Neuronal stem cell (in vitro differentiated cells): ENCODE data around the gene LRP1B.
"Not testable (repeated sequence)": the region's sequence is repeated elsewhere in the genome, so short reads cannot be mapped to it uniquely, and the experiment has no call there.

Source experiments
- DNase-seq: peaks from one replicate; pipeline ENCODE4 v3.0.0-alpha.2; 2013; ENCODE audit warnings: low spot score
- H2AFZ ChIP-seq: one replicate; pipeline ENCODE4 v1.6.1; 2013; ENCODE audit warnings: mild to moderate bottlenecking, low read length, inconsistent platforms
- H2AK5ac ChIP-seq: 2 replicates; pipeline ENCODE4 v1.6.1; 2013; ENCODE audit warnings: low read depth, mild to moderate bottlenecking, inconsistent platforms, low read length, moderate library complexity, mixed read lengths
- H2BK120ac ChIP-seq: 2 replicates; pipeline ENCODE4 v1.6.1; 2013; ENCODE audit warnings: low read depth, mild to moderate bottlenecking, inconsistent platforms, low read length, moderate library complexity, mixed read lengths
- H2BK12ac ChIP-seq: one replicate; pipeline ENCODE4 v1.6.1; 2013; ENCODE audit warnings: low read length, inconsistent platforms
- H2BK15ac ChIP-seq: 2 replicates; pipeline ENCODE4 v1.6.1; 2013; ENCODE audit warnings: mild to moderate bottlenecking, low read length, inconsistent platforms, mixed read lengths
- H2BK5ac ChIP-seq: one replicate; pipeline ENCODE4 v1.6.1; 2013; ENCODE audit warnings: inconsistent platforms, mild to moderate bottlenecking, low read length, moderate library complexity
- H3K14ac ChIP-seq: one replicate; pipeline ENCODE4 v1.6.1; 2013; ENCODE audit warnings: low read length, inconsistent platforms
- H3K18ac ChIP-seq: 2 replicates; pipeline ENCODE4 v1.6.1; 2013; ENCODE audit warnings: low read length, inconsistent platforms
- H3K23ac ChIP-seq: 2 replicates; pipeline ENCODE4 v1.6.1; 2013; ENCODE audit warnings: low read depth, mild to moderate bottlenecking, mixed read lengths, low read length, inconsistent platforms; ENCODE audit not compliant: poor library complexity
- H3K27ac ChIP-seq: replicated peaks from 3 replicates; pipeline ENCODE4 v1.5.1; 2013; ENCODE audit warnings: low read length, inconsistent platforms
- H3K27me3 ChIP-seq, 3 experiments: 2 replicates each; pipeline ENCODE4 v1.6.1; 2013; ENCODE audit warnings: low read length in 3 of 3, mild to moderate bottlenecking in 2 of 3, inconsistent platforms in 1 of 3, low read depth in 1 of 3, mixed read lengths in 1 of 3, moderate library complexity in 1 of 3; ENCODE audit not compliant: control insufficient read depth in 3 of 3, insufficient read depth in 3 of 3
- H3K36me3 ChIP-seq, 2 donors: replicated peaks in 1 of 2; 2 replicates each; pipeline ENCODE4 v1.6.1; 2013; ENCODE audit warnings: low read length in 2 of 2; ENCODE audit not compliant: control insufficient read depth in 2 of 2, insufficient read depth in 2 of 2
- H3K4ac ChIP-seq: 2 replicates; pipeline ENCODE4 v1.6.1; 2013; ENCODE audit warnings: inconsistent platforms, mild to moderate bottlenecking, low read length, moderate library complexity
- H3K4me1 ChIP-seq, 2 donors: 1 replicate in 1 of 2; 2 replicates in 1 of 2; pipeline ENCODE4 v1.6.1; 2013; ENCODE audit warnings: low read length in 2 of 2, low read depth in 1 of 2; ENCODE audit not compliant: control insufficient read depth in 2 of 2, insufficient read depth in 1 of 2
- H3K4me2 ChIP-seq: one replicate; pipeline ENCODE4 v1.6.1; 2013; ENCODE audit warnings: mild to moderate bottlenecking, low read length, inconsistent platforms; ENCODE audit not compliant: insufficient read depth, poor library complexity, severe bottlenecking
- H3K4me3 ChIP-seq, 2 donors: 2 replicates each; pipeline ENCODE4 v1.5.1; 2013; ENCODE audit warnings: low read length in 2 of 2, mild to moderate bottlenecking in 2 of 2, inconsistent platforms in 1 of 2, moderate library complexity in 1 of 2
- H3K79me1 ChIP-seq: one replicate; pipeline ENCODE4 v1.6.1; 2013; ENCODE audit warnings: low read depth, mild to moderate bottlenecking, inconsistent platforms, low read length, moderate library complexity
- H3K9ac ChIP-seq: one replicate; pipeline ENCODE4 v1.6.1; 2013; ENCODE audit warnings: mild to moderate bottlenecking, low read depth, low read length, inconsistent platforms; ENCODE audit not compliant: poor library complexity
- H3K9me3 ChIP-seq, 2 donors: replicated peaks in 1 of 2; 2 replicates each; pipeline versions ENCODE3 to v1.6.1; 2013; ENCODE audit warnings: low read length in 2 of 2, mild to moderate bottlenecking in 2 of 2, inconsistent platforms in 1 of 2, low read depth in 1 of 2, mixed read lengths in 1 of 2, moderate library complexity in 1 of 2; ENCODE audit not compliant: control insufficient read depth in 2 of 2, insufficient read depth in 1 of 2
- H4K8ac ChIP-seq: one replicate; pipeline ENCODE4 v1.6.1; 2013; ENCODE audit warnings: low read depth, mild to moderate bottlenecking, inconsistent platforms, low read length, moderate library complexity
- H4K91ac ChIP-seq: one replicate; pipeline ENCODE4 v1.6.1; 2013; ENCODE audit warnings: low read length, low read depth, mild to moderate bottlenecking, inconsistent platforms; ENCODE audit not compliant: poor library complexity
- WGBS, 2 donors: extraction: QIAGEN DNeasy Blood & Tissue Kit; methylation state at CpG; one replicate each; pipeline ENCODE4 v1.1.7; 2013; ENCODE audit warnings: missing lambda C conversion rate in 2 of 2, mixed read lengths in 1 of 2; ENCODE audit not compliant: insufficient read length in 2 of 2, insufficient replicate concordance in 1 of 2; ENCODE audit errors: extremely low coverage in 2 of 2; 5-methylcytosine and 5-hydroxymethylcytosine counted together

LRP1B gene

DNA sequence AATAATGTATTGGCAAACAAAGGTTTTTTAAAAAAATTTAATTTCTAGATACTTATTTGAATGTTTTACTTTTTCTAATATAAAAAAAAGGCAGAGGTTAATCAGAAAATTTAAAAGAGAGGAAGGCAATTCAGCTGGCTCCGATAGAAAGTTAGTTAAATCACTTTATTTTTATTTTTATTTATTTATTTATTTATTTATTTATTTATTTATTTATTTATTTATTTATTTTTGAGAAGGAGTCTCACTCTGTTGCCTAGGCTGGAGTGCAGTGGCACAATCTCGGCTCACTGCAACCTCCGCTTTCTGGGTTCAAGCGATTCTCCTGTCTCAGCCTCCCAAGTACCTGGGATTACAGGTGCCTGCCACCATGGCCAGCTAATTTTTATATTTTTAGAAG, 1480.7 kb downstream of the LRP1B start:
- WGBS, 2 donors: no CpG with 5 or more reads among the region's 4 CpGs
- H2BK120ac ChIP-seq: not testable (repeated sequence)

GRCh38 chr2:140648393-140648792, 1482.4 kb downstream of the LRP1B start:
- Histone ChIP-seq H3K27me3 (no peaks in the 10 kb centered on the region), H3K4ac (no peak overlapping the region), H4K8ac (no peak overlapping the region), H2BK5ac (no peak overlapping the region), H2BK12ac (no peak overlapping the region), H2AK5ac (no peak overlapping the region), H3K4me1 (no peaks in the 10 kb centered on the region), H3K36me3 (no peaks in the 10 kb centered on the region), H3K27ac (no peak overlapping the region), H4K91ac (no peak overlapping the region), H3K9ac (no peak overlapping the region), H3K14ac (no peak overlapping the region), H3K4me2 (no peak overlapping the region), H3K18ac (no peak overlapping the region), H2BK120ac (no peak overlapping the region), H3K9me3 (no peaks in the 10 kb centered on the region), H3K23ac (no peak overlapping the region), H3K4me3 (no peak overlapping the region), H3K79me1 (no peaks in the 10 kb centered on the region), H2AFZ (no peak overlapping the region), H2BK15ac (no peak overlapping the region)
- DNase-seq: no peak
- 100% methylated on average over 1 of the region's 2 CpGs; no CpG with 5 or more reads in 1 of the 2 donors for WGBS, 2 donors

More for the DNA sequence above, 1480.7 kb downstream of the LRP1B start:
- H3K18ac ChIP-seq, H3K4me3 ChIP-seq, H3K79me1 ChIP-seq, H3K14ac ChIP-seq, H3K9ac ChIP-seq, H2BK5ac ChIP-seq, H2BK15ac ChIP-seq, H4K91ac ChIP-seq, H2AK5ac ChIP-seq, H4K8ac ChIP-seq, H2AFZ ChIP-seq, H3K23ac ChIP-seq, H3K4me1 ChIP-seq, H3K4me2 ChIP-seq, H3K9me3 ChIP-seq, H3K4ac ChIP-seq, H3K27me3 ChIP-seq, H3K36me3 ChIP-seq, H2BK12ac ChIP-seq, DNase-seq, H3K27ac ChIP-seq: not testable (repeated sequence)

- Histone ChIP-seq H3K9me3 (no peaks in the 10 kb centered on the region), H3K27me3 (no peaks in the 10 kb centered on the region), H3K4me1 (no peaks in the 10 kb centered on the region), H3K36me3 (no peaks in the 10 kb centered on the region), H3K4me2 (no peak overlapping the region), H2BK15ac (no peak overlapping the region), H2BK120ac (no peak overlapping the region), H3K14ac (no peak overlapping the region), H3K4me3 (no peak overlapping the region), H3K23ac (no peak overlapping the region), H3K9ac (no peak overlapping the region), H4K91ac (no peak overlapping the region), H4K8ac (no peak overlapping the region), H2BK5ac (no peak overlapping the region), H3K79me1 (no peaks in the 10 kb centered on the region), H3K18ac (no peak overlapping the region), H3K4ac (no peak overlapping the region), H2AK5ac (no peak overlapping the region), H2BK12ac (no peak overlapping the region), H2AFZ (no peak overlapping the region), H3K27ac (no peak overlapping the region)
- no CpG with 5 or more reads among the region's 3 CpGs for WGBS, 2 donors
- DNase-seq: no peak
Observed at GRCh38 chr2:140643761-140644187, 1487.0 kb downstream of the LRP1B start.

- Histone ChIP-seq H3K4me2 (no peak overlapping the region), H3K14ac (no peak overlapping the region), H3K4me3 (no peak overlapping the region), H2AK5ac (no peak overlapping the region), H3K4ac (no peak overlapping the region), H3K23ac (no peak overlapping the region), H3K9ac (no peak overlapping the region), H3K27ac (no peak overlapping the region), H4K91ac (no peak overlapping the region), H2AFZ (no peak overlapping the region), H3K79me1 (no peaks in the 10 kb centered on the region), H3K36me3 (no peaks in the 10 kb centered on the region), H3K27me3 (no peaks in the 10 kb centered on the region), H2BK120ac (no peak overlapping the region), H2BK15ac (no peak overlapping the region), H3K9me3 (no peaks in the 10 kb centered on the region), H2BK5ac (no peak overlapping the region), H2BK12ac (no peak overlapping the region), H4K8ac (no peak overlapping the region), H3K4me1 (no peaks in the 10 kb centered on the region), H3K18ac (no peak overlapping the region)
- no peak for DNase-seq
- WGBS, 2 donors: no CpG with 5 or more reads among the region's 1 CpG
Observed at GRCh38 chr2:140641163-140641562, 1489.7 kb downstream of the LRP1B start.
